A549 (cell line): Measurements from ENCODE around the gene TMEM141.

Source experiments
- FOSL2 ChIP-seq, 2 experiments: fragments of 450-650 bp in 1 of 2; fragments of >200 bp in 1 of 2; sonication (Bioruptor Twin) in 1 of 2; formaldehyde crosslinking; IDR thresholded peaks; 2 replicates each; pipeline versions ENCODE4 v1.5.0 to v1.6.1; 2016 to 2020; ENCODE audit warnings: mild to moderate bottlenecking in 1 of 2, moderate library complexity in 1 of 2
- HDAC2 ChIP-seq: fragments of 200-600 bp; sonication (generic); IDR thresholded peaks from 2 replicates; pipeline ENCODE4 v1.6.1; 2016
- KDM1A ChIP-seq: fragments of 200-600 bp; sonication (generic); IDR thresholded peaks from 2 replicates; pipeline ENCODE4 v1.6.1; 2016; ENCODE audit warnings: low read depth, mild to moderate bottlenecking
- NFE2L2 ChIP-seq: fragments of 150-350 bp; conservative IDR thresholded peaks from 2 replicates; pipeline ENCODE4 v1.6.1; 2014; ENCODE audit warnings: low read length
- TF ChIP-seq, protein P1 (sequence below): fragments of >200 bp; sonication (Bioruptor Twin); formaldehyde crosslinking; IDR thresholded peaks from 3 replicates; pipeline ENCODE4 v1.5.1; 2016

GRCh38 chr9:136756836-136757235 is 34.3 kb upstream of the TMEM141 start:
- no peak for TF ChIP-seq FOSL2 (IDR thresholded peaks at IDR 0.05)
- TF ChIP-seq FOSL2 (CRISPR knock-in tag; IDR thresholded peaks at IDR 0.05): no peak
- no peak for TF ChIP-seq HDAC2
- TF ChIP-seq, protein P1, sequence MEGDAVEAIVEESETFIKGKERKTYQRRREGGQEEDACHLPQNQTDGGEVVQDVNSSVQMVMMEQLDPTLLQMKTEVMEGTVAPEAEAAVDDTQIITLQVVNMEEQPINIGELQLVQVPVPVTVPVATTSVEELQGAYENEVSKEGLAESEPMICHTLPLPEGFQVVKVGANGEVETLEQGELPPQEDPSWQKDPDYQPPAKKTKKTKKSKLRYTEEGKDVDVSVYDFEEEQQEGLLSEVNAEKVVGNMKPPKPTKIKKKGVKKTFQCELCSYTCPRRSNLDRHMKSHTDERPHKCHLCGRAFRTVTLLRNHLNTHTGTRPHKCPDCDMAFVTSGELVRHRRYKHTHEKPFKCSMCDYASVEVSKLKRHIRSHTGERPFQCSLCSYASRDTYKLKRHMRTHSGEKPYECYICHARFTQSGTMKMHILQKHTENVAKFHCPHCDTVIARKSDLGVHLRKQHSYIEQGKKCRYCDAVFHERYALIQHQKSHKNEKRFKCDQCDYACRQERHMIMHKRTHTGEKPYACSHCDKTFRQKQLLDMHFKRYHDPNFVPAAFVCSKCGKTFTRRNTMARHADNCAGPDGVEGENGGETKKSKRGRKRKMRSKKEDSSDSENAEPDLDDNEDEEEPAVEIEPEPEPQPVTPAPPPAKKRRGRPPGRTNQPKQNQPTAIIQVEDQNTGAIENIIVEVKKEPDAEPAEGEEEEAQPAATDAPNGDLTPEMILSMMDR: no peak
- TF ChIP-seq NFE2L2: no peak
- no peak for TF ChIP-seq KDM1A
